A673 (cell line): ENCODE data around the gene C1orf21. TPM values are rescaled to one million over a fixed set of nuclear protein-coding genes. Genes with fewer than 3 reads are reported as not detected.

Experiments used
- BruUV-seq: library from RNA; stranded (reverse); fragments of 400-500 nt; replicated peaks from 2 replicates; lab custom pipeline; 2021; lab: Mats Ljungman, UMichigan
- CTCF ChIA-PET: fragments of 300-600 bp; sonication (Branson Sonifier 250); formaldehyde crosslinking; loops from one replicate; lab custom pipeline; 2022; ENCODE audit warnings: antibody characterized with exemption; lab: Charles Lee
- POLR2A ChIA-PET: fragments of 300-600 bp; sonication (Branson Sonifier 250); formaldehyde crosslinking; loops from one replicate; lab custom pipeline; 2022; ENCODE audit warnings: antibody characterized with exemption; ENCODE audit not compliant: low non-redundant PET; lab: Charles Lee
- DNase-seq: peaks from one replicate; pipeline ENCODE4 v3.0.0-alpha.2; 2015; ENCODE audit warnings: low spot score
- H3K27ac ChIP-seq: fragments of 200-600 bp; sonication (generic); 2 replicates; pipeline ENCODE4 v1.5.1; 2016; ENCODE audit warnings: mixed run types, low read depth, mild to moderate bottlenecking, mixed read lengths, antibody characterized with exemption, low read length; ENCODE audit not compliant: poor library complexity, severe bottlenecking
- H3K27me3 ChIP-seq: fragments of 200-600 bp; sonication (generic); replicated peaks from 2 replicates; pipeline ENCODE4 v1.6.1; 2017; ENCODE audit warnings: mixed run types, low read depth, mild to moderate bottlenecking, mixed read lengths, antibody characterized with exemption, low read length; ENCODE audit not compliant: insufficient read depth, poor library complexity
- H3K36me3 ChIP-seq: fragments of 200-600 bp; sonication (generic); 2 replicates; pipeline ENCODE4 v1.6.1; 2016; ENCODE audit warnings: mixed run types, mild to moderate bottlenecking, mixed read lengths, antibody characterized with exemption, low read length; ENCODE audit not compliant: insufficient read depth, poor library complexity, severe bottlenecking
- H3K4me1 ChIP-seq: fragments of 200-600 bp; sonication (generic); 2 replicates; pipeline ENCODE4 v1.6.1; 2017; ENCODE audit warnings: mixed run types, mild to moderate bottlenecking, mixed read lengths, antibody characterized with exemption, low read length; ENCODE audit not compliant: insufficient read depth, poor library complexity, severe bottlenecking
- H3K4me3 ChIP-seq: fragments of 200-600 bp; sonication (generic); 2 replicates; pipeline ENCODE4 v1.5.1; 2016; ENCODE audit warnings: low read depth, mixed run types, mild to moderate bottlenecking, mixed read lengths, low read length; ENCODE audit not compliant: poor library complexity, severe bottlenecking
- H3K9me3 ChIP-seq: fragments of 200-600 bp; sonication (generic); 2 replicates; pipeline ENCODE4 v1.6.1; 2016; ENCODE audit warnings: mixed run types, low read depth, mild to moderate bottlenecking, mixed read lengths, antibody characterized with exemption, low read length; ENCODE audit not compliant: poor library complexity, severe bottlenecking
- CTCF ChIP-seq: fragments of 300-800, 200-600 bp; sonication (generic); conservative IDR thresholded peaks from 2 replicates; pipeline ENCODE4 v1.5.1; 2017; ENCODE audit warnings: low read depth, mild to moderate bottlenecking, antibody characterized with exemption, low read length, moderate library complexity, mixed read lengths
- EZH2 ChIP-seq: fragments of 200-600 bp; sonication (generic); IDR thresholded peaks from 2 replicates; pipeline ENCODE4 v1.6.1; 2017; ENCODE audit warnings: borderline replicate concordance, low read depth, mild to moderate bottlenecking, mixed read lengths, antibody characterized with exemption, low read length; ENCODE audit not compliant: poor library complexity, severe bottlenecking
- intact Hi-C: fragments of 100-400 bp; cut with micrococcal nuclease; formaldehyde crosslinking; loops from one replicate; pipeline ENCODE4 v1.10.0; 2022; ENCODE audit not compliant: unreplicated experiment
- total RNA-seq: library from RNA; stranded (reverse); gene quantifications from 2 replicates; pipeline ENCODE4 v1.2.3, GENCODE V29; 2021

Gene C1orf21
- total RNA-seq, 1 experiment from 2014 or later = 31.3 TPM

DNA sequence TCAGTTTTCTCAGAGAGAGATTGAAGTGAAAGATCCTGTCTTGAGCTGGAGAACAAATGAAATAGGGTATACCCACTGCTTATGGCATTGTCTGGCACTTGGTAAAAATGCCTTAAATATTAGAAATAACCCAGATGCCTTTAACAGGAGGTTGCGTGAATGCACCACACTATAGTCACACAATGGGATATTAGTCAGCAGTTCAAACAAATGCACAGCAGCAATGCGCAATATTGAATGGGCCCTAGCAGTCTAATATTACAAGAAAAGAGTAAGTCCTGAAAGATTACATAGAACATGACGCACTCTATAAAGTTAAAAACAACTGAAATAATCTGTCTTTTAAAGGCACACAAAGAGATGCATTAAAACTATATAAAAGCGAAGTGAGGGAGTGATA lies 206.8 kb downstream of the C1orf21 start:
- Histone ChIP-seq H3K4me3 (no peak overlapping the region), H3K27ac (no peak overlapping the region), H3K4me1 (peaks cover 4% of the 10 kb centered on the region), H3K27me3 (no peaks in the 10 kb centered on the region), H3K9me3 (no peaks in the 10 kb centered on the region), H3K36me3 (no peaks in the 10 kb centered on the region)
- no TSS peak for BruUV-seq
- intact Hi-C loops = no loop called here
- ChIA-PET CTCF (no interaction called here), POLR2A (no interaction called here)
- TF ChIP-seq EZH2 (no peak), CTCF (no peak)
- DNase-seq = no peak

DNA sequence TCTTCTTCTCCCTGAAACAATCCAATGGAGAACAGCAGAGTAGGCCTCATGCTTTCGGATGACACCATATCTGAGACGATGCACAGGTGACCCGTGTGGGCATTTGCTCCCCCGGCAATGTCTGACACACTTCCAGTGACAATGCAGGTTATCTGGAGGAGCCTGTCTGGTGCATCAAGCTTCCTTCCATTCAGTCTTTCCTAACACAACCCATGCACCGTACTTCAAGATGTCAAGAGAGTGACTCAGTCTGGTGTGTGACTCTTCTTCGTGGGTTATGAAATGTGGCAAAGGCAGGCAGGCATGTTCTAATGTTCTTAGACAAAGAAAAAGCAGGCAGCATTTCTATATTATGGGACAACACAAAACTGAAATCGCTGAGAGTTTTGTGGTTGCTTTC lies 208.8 kb downstream of the C1orf21 start:
- TF ChIP-seq EZH2 (no peak), CTCF (no peak)
- Histone ChIP-seq H3K36me3 (no peaks in the 10 kb centered on the region), H3K4me1 (peaks cover 4% of the 10 kb centered on the region), H3K27ac (no peak overlapping the region), H3K9me3 (no peaks in the 10 kb centered on the region), H3K4me3 (no peak overlapping the region), H3K27me3 (no peaks in the 10 kb centered on the region)
- CTCF ChIA-PET = no interaction called here
- POLR2A ChIA-PET = no interaction called here
- BruUV-seq = no TSS peak
- intact Hi-C loops = no loop called here
- no peak for DNase-seq

GRCh38 chr1:184596950-184597645 lies 210.3 kb downstream of the C1orf21 start:
- no peak for DNase-seq
- intact Hi-C loops = no loop called here
- no peaks in the 10 kb centered on the region for H3K36me3 ChIP-seq
- H3K4me1 ChIP-seq = peaks cover 4% of the 10 kb centered on the region
- no peak overlapping the region for H3K4me3 ChIP-seq
- no peak for TF ChIP-seq EZH2
- TF ChIP-seq CTCF = 0 out of 2 replicates have a peak, but pooled peaks have one; percentile 15
- POLR2A ChIA-PET = no interaction called here
- no TSS peak for BruUV-seq
- CTCF ChIA-PET = no interaction called here
- H3K27me3 ChIP-seq = no peaks in the 10 kb centered on the region
- H3K27ac ChIP-seq = no peak overlapping the region
- H3K9me3 ChIP-seq = no peaks in the 10 kb centered on the region
